Activated CD8-positive, alpha-beta T cell treated with anti-CD3 and anti-CD28 coated beads for 36 hours (primary cell): Measurements from ENCODE around the gene CDH13. TPM values are rescaled to one million over a fixed set of nuclear protein-coding genes. Genes with fewer than 3 reads are reported as not detected.

ENCODE experiments used
- ATAC-seq: fragments of 200-7000 bp; cut with Tn5 transposase; one replicate; pipeline ENCODE4 v1.10.0; 2021; ENCODE audit warnings: mild to moderate bottlenecking, moderate library complexity
- CTCF ChIA-PET: fragments of 350-600 bp; sonication (Branson Sonifier 250); formaldehyde crosslinking; loops from one replicate; lab custom pipeline; 2021; ENCODE audit warnings: antibody characterized with exemption; lab: Charles Lee
- POLR2A ChIA-PET: fragments of 350-600 bp; sonication (Branson Sonifier 250); formaldehyde crosslinking; loops from one replicate; lab custom pipeline; 2021; ENCODE audit warnings: antibody characterized with exemption; lab: Charles Lee
- DNase-seq: peaks from one replicate; pipeline ENCODE4 v3.0.0-alpha.2; 2020
- H3K27ac Mint-ChIP-seq: one replicate; pipeline ENCODE4 v1.8.0; 2021; ENCODE audit warnings: mild to moderate bottlenecking, mixed read lengths
- H3K27me3 Mint-ChIP-seq: one replicate; pipeline ENCODE4 v1.8.0; 2021; ENCODE audit warnings: mixed read lengths
- H3K36me3 Mint-ChIP-seq: one replicate; pipeline ENCODE4 v1.8.0; 2021; ENCODE audit warnings: low read depth, mixed read lengths
- H3K4me1 Mint-ChIP-seq: one replicate; pipeline ENCODE4 v1.8.0; 2021; ENCODE audit warnings: low read depth, mixed read lengths
- H3K4me3 Mint-ChIP-seq: one replicate; pipeline ENCODE4 v1.8.0; 2021; ENCODE audit warnings: mild to moderate bottlenecking, moderate library complexity, mixed read lengths
- H3K9me3 Mint-ChIP-seq: one replicate; pipeline ENCODE4 v1.8.0; 2021; ENCODE audit warnings: mixed read lengths
- CTCF ChIP-seq: fragments of 200-600 bp; IDR thresholded peaks from one replicate; pipeline ENCODE4 v1.8.0; 2022; ENCODE audit warnings: antibody characterized with exemption, mild to moderate bottlenecking
- intact Hi-C: fragments of 100-400 bp; cut with micrococcal nuclease; formaldehyde crosslinking; loops from one replicate; pipeline ENCODE4 v1.10.0; 2022
- total RNA-seq, 2 experiments: library from RNA; stranded (reverse); gene quantifications; one replicate each; pipeline ENCODE4 v1.2.3, GENCODE V29; 2021

Gene CDH13
- total RNA-seq, 2 experiments from 2014 or later, result not detected

DNA sequence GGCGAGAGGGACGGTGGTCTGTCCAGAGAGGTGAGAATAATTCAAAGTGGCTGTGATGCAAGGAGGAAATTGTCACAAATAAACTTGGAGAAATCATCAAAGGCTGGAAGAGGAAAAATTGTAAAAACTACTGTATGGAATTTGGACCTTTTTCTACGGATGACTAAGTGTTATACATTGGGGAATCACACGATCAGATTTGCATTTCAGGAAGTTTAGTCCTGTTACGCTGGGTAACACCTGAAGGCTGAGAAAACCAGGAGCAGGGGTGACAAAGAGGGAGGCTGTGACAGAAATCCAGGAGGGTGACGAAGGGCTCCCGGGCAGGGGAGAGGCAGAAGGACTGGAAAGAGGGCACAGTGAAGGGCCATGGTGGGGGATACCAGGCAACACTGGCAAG lies 511.7 kb downstream of the CDH13 start:
- intact Hi-C loops, result no loop called here
- ATAC-seq (no peak), DNase-seq (no peak)
- H3K27ac Mint-ChIP-seq, result no peak overlapping the region
- CTCF ChIA-PET, result no interaction called here
- no peaks in the 10 kb centered on the region for H3K27me3 Mint-ChIP-seq
- H3K4me3 Mint-ChIP-seq, result no peak overlapping the region
- no peaks in the 10 kb centered on the region for H3K36me3 Mint-ChIP-seq
- POLR2A ChIA-PET, result no interaction called here
- H3K9me3 Mint-ChIP-seq, result peaks cover 2% of the 10 kb centered on the region
- TF ChIP-seq CTCF, result no peak
- H3K4me1 Mint-ChIP-seq, result peaks cover 7% of the 10 kb centered on the region

DNA sequence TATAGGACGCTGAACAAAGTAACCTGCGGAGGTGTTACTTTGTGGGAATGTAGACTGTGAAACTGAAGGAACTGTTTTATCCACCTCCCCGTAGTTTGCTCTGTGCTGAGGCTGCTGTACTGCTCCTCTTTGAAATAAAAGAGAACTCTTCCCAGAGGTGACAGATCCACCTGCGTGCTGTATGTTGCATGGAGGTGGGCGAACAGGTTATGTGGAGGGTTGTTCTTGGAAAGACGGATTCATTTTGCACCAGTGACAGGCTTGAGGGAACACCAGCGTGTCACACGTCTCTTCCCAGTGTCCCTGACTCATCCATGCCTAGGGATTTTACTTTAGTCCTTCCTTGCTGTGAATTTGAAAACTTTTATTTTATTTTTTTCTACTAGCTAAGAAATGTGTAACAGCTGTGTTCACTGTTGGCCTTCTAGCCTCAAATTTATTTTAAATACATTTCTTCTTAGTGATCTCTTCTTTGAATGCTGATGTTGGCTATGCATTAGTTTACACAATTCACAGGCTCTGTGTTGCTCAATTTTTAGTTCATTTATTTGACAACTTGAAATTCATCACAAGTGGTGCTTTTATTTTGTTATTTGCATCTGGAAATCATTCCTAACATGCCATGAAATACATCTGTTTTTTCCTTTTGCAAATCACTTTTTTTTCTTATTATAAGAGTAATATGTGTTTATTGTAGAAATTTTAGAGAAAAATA lies 512.4 kb downstream of the CDH13 start:
- Mint-ChIP-seq H3K27ac (no peak overlapping the region), H3K27me3 (no peaks in the 10 kb centered on the region), H3K4me3 (no peak overlapping the region), H3K4me1 (peaks cover 7% of the 10 kb centered on the region), H3K36me3 (no peaks in the 10 kb centered on the region), H3K9me3 (peaks cover 2% of the 10 kb centered on the region)
- DNase-seq (no peak), ATAC-seq (no peak)
- POLR2A ChIA-PET, result no interaction called here
- TF ChIP-seq CTCF, result no peak
- CTCF ChIA-PET, result no interaction called here
- intact Hi-C loops, result no loop called here

- intact Hi-C loops, result no loop called here
Measured at GRCh38 chr16:83143788-83144187, 517.0 kb downstream of the CDH13 start.

DNA sequence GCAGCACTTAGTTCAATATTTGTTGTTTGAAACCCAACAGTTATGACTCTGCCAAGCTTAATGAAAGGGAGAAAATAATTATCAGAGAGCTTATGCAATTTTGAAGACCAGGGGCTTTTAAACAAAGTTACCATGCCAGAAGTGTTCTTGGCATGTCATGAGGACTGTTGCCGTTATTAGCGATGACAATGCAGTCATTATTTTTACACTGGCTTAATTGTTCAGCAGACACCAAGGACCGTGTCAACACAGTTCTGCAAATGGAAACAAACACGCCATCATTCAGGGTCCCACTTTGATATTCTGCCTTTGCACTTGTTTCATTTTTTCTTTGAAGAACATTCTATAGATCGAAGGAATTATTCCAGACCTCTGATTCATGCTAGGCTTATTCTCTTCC lies 518.5 kb downstream of the CDH13 start:
- peaks cover 2% of the 10 kb centered on the region for H3K9me3 Mint-ChIP-seq
- no peak overlapping the region for H3K4me3 Mint-ChIP-seq
- ChIA-PET POLR2A (no interaction called here), CTCF (no interaction called here)
- no peak for DNase-seq
- H3K27me3 Mint-ChIP-seq, result no peaks in the 10 kb centered on the region
- intact Hi-C loops, result no loop called here
- no peaks in the 10 kb centered on the region for H3K4me1 Mint-ChIP-seq
- ATAC-seq, result no peak
- no peaks in the 10 kb centered on the region for H3K36me3 Mint-ChIP-seq
- no peak overlapping the region for H3K27ac Mint-ChIP-seq
- no peak for TF ChIP-seq CTCF

More at GRCh38 chr16:83143788-83144187, 517.0 kb downstream of the CDH13 start:
- POLR2A ChIA-PET, result no interaction called here
- H3K4me3 Mint-ChIP-seq, result no peak overlapping the region
- no peak overlapping the region for H3K27ac Mint-ChIP-seq
- CTCF ChIA-PET, result interaction anchor here (0.6 kb wide), 1 partner anchor 23 kb away, joined by 3 read pairs; no protein-coding TSS in a partner anchor
- H3K27me3 Mint-ChIP-seq, result no peaks in the 10 kb centered on the region
- DNase-seq (no peak), ATAC-seq (no peak)
- H3K9me3 Mint-ChIP-seq, result peaks cover 2% of the 10 kb centered on the region
- no peaks in the 10 kb centered on the region for H3K36me3 Mint-ChIP-seq
- no peak for TF ChIP-seq CTCF
- H3K4me1 Mint-ChIP-seq, result no peaks in the 10 kb centered on the region

DNA sequence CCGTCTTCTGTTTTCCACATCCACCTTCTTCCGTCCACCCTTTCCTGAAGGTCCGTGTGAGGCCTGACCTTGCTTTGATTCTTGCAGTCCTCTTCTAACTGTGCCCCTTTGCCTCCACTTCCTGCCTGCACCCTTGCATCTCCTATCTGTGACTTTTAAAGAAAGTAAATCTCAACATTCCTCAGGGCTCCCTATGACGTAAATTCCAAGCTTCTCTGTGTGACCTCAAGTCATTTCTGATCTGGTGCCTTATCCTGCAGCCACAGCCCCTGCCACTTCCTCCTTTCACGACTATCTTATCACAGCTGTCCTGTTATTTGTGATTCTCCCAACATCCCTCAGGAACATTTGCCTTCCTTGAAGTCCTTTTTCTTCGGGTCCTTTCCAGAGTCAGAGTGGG lies 520.5 kb downstream of the CDH13 start:
- peaks cover 2% of the 10 kb centered on the region for H3K9me3 Mint-ChIP-seq
- intact Hi-C loops, result no loop called here
- no peaks in the 10 kb centered on the region for H3K4me1 Mint-ChIP-seq
- H3K4me3 Mint-ChIP-seq, result no peak overlapping the region
- ATAC-seq (no peak), DNase-seq (no peak)
- no peaks in the 10 kb centered on the region for H3K27me3 Mint-ChIP-seq
- POLR2A ChIA-PET, result no interaction called here
- no peaks in the 10 kb centered on the region for H3K36me3 Mint-ChIP-seq
- CTCF ChIA-PET, result no interaction called here
- no peak overlapping the region for H3K27ac Mint-ChIP-seq
- TF ChIP-seq CTCF, result no peak
